ENCODE results near the gene MAST4. TPM values are rescaled to one million over a fixed set of nuclear protein-coding genes. Genes with fewer than 3 reads are reported as not detected.

Gene MAST4
- total and polyA plus RNA-seq, 2 of the 13 experiments (the other 11 are each of a cell fraction or from before 2014, with no cell fraction given), result 3.4 to 3.7 TPM

DNA sequence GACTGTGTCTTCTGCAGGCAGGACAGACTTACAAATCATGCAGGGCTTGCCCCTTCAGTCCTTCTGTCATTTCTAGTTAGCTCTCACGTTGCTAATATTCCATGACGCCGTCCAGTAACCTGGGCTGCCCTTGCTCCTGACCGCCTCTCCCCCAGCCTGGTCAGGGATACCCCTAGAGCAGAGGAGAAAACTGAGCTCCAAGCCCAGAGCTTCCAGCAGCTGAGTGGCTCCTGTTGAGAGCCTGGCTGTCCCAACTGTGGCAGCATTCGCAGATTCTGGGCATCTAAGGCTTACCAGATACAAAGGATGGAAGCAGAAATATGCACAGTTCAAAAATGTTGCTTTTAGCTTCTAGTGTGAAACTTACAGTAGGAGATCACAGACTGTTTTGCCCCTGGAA, 415.2 kb downstream of the MAST4 start:
- intact Hi-C loops (cut with micrococcal nuclease; ENCODE audit: unreplicated experiment) (no loop called here), in situ Hi-C loops (cut with HindIII; ENCODE audit: extremely low pct_ligation_motif_present, low pct_unique_long_range_greater_than_20kb) (no loop called here)
- DNase-seq (ENCODE audit: low spot score) (no peak), FAIRE-seq (no peak), ATAC-seq (peak; percentile 35)
- H3K4me1 ChIP-seq (ENCODE audit: insufficient read depth, low read length), result peaks cover 62% of the 10 kb centered on the region
- no peaks in the 10 kb centered on the region for H4K20me1 ChIP-seq (ENCODE audit: insufficient read depth, low read length)
- H3K27ac ChIP-seq (ENCODE audit: extremely low read length, insufficient read depth, low read length), result no peak overlapping the region
- BruUV-seq (replicated peaks), result no TSS peak
- ChIA-PET POLR2A (interaction anchor here (1.2 kb wide), 1 partner anchor 16 kb away, joined by 4 read pairs; no protein-coding TSS in a partner anchor), CTCF (ENCODE audit: low intra/inter-chr PET ratio, low total read pairs) (no interaction called here)
- no peak overlapping the region for H2AFZ ChIP-seq (ENCODE audit: low read length)
- H3K4me2 ChIP-seq (ENCODE audit: low read depth, low read length), result no peak overlapping the region
- no peaks in the 10 kb centered on the region for H3K9me3 ChIP-seq (ENCODE audit: low read length)
- H3K4me3 ChIP-seq (replicated peaks in 1 of 3; ENCODE audit: insufficient read depth in 1 of 3, low read depth in 2 of 3, low read length in 3 of 3), result no peak overlapping the region
- no peaks in the 10 kb centered on the region for H3K36me3 ChIP-seq (replicated peaks in 1 of 2; ENCODE audit: control insufficient read depth in 1 of 2, insufficient read depth in 2 of 2, low read length in 2 of 2)
- peaks cover 17% of the 10 kb centered on the region for H3K79me2 ChIP-seq (ENCODE audit: insufficient read depth, low read length)
- H3K27me3 ChIP-seq (ENCODE audit: control insufficient read depth in 1 of 2, insufficient read depth in 2 of 2, low read length in 2 of 2), result no peaks in the 10 kb centered on the region
- H3K9ac ChIP-seq (ENCODE audit: insufficient read depth, low read depth, low read length), result no peak overlapping the region
- 89% methylated on average over 5 of the region's 5 CpGs for WGBS (ENCODE audit: low lambda C conversion rate)
- no peak for TF ChIP-seq FOXA1 (IDR thresholded peaks at IDR 0.05)
- no peak for TF ChIP-seq FOXA1 (CRISPR knock-in tag; IDR thresholded peaks at IDR 0.05)
- TF ChIP-seq, protein P1, sequence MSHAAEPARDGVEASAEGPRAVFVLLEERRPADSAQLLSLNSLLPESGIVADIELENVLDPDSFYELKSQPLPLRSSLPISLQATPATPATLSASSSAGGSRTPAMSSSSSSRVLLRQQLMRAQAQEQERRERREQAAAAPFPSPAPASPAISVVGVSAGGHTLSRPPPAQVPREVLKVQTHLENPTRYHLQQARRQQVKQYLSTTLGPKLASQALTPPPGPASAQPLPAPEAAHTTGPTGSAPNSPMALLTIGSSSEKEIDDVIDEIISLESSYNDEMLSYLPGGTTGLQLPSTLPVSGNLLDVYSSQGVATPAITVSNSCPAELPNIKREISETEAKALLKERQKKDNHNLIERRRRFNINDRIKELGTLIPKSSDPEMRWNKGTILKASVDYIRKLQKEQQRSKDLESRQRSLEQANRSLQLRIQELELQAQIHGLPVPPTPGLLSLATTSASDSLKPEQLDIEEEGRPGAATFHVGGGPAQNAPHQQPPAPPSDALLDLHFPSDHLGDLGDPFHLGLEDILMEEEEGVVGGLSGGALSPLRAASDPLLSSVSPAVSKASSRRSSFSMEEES (CRISPR knock-in tag; IDR thresholded peaks at IDR 0.05), result no peak
- TF ChIP-seq ZNF121 (CRISPR knock-in tag; IDR thresholded peaks at IDR 0.05), result no peak
- no peak for TF ChIP-seq MTA3 (CRISPR knock-in tag; IDR thresholded peaks at IDR 0.05)
- TF ChIP-seq ZNF292 (CRISPR knock-in tag; IDR thresholded peaks at IDR 0.05; ENCODE audit: borderline replicate concordance, low read depth), result no peak
- TF ChIP-seq ZNF354B (CRISPR knock-in tag; IDR thresholded peaks at IDR 0.05), result no peak
- TF ChIP-seq HNRNPH1 (optimal IDR thresholded peaks at IDR 0.05; ENCODE audit: low read depth, low read length), result no peak
- TF ChIP-seq CAMTA2 (CRISPR knock-in tag; IDR thresholded peaks at IDR 0.05; ENCODE audit: borderline replicate concordance), result no peak
- TF ChIP-seq, protein P2, sequence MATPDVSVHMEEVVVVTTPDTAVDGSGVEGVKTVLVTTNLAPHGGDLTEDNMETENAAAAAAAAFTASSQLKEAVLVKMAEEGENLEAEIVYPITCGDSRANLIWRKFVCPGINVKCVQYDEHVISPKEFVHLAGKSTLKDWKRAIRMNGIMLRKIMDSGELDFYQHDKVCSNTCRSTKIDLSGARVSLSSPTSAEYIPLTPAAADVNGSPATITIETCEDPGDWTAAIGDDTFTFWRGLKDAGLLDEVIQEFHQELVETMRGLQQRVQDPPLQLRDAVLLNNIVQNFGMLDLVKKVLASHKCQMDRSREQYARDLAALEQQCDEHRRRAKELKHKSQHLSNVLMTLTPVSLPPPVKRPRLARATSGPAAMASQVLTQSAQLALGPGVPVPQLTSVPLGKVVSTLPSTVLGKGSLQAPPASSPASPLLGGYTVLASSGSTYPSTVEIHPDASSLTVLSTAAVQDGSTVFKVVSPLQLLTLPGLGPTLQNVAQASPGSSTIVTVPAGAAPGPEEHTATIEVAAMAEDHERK (CRISPR knock-in tag; IDR thresholded peaks at IDR 0.05; ENCODE audit: low read depth), result no peak
- no peak for TF ChIP-seq NR2F1 (CRISPR knock-in tag; IDR thresholded peaks at IDR 0.05)
- TF ChIP-seq, protein P3, sequence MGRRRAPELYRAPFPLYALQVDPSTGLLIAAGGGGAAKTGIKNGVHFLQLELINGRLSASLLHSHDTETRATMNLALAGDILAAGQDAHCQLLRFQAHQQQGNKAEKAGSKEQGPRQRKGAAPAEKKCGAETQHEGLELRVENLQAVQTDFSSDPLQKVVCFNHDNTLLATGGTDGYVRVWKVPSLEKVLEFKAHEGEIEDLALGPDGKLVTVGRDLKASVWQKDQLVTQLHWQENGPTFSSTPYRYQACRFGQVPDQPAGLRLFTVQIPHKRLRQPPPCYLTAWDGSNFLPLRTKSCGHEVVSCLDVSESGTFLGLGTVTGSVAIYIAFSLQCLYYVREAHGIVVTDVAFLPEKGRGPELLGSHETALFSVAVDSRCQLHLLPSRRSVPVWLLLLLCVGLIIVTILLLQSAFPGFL (CRISPR knock-in tag; IDR thresholded peaks at IDR 0.05), result no peak
- TF ChIP-seq, protein P4, sequence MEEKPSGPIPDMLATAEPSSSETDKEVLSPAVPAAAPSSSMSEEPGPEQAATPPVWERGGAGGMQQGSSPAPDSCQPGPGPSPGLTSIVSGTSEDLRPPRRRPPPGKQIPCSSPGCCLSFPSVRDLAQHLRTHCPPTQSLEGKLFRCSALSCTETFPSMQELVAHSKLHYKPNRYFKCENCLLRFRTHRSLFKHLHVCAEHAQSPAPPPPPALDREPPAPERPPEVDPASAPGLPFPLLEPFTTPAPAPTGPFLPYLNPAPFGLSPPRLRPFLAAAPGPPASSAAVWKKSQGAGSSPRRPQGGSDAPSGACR (CRISPR knock-in tag; IDR thresholded peaks at IDR 0.05), result no peak
- TF ChIP-seq, protein P5, sequence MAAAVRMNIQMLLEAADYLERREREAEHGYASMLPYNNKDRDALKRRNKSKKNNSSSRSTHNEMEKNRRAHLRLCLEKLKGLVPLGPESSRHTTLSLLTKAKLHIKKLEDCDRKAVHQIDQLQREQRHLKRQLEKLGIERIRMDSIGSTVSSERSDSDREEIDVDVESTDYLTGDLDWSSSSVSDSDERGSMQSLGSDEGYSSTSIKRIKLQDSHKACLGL (CRISPR knock-in tag; IDR thresholded peaks at IDR 0.05), result no peak
- TF ChIP-seq ZNF629 (CRISPR knock-in tag; conservative IDR thresholded peaks at IDR 0.05), result no peak
- TF ChIP-seq, protein P6, sequence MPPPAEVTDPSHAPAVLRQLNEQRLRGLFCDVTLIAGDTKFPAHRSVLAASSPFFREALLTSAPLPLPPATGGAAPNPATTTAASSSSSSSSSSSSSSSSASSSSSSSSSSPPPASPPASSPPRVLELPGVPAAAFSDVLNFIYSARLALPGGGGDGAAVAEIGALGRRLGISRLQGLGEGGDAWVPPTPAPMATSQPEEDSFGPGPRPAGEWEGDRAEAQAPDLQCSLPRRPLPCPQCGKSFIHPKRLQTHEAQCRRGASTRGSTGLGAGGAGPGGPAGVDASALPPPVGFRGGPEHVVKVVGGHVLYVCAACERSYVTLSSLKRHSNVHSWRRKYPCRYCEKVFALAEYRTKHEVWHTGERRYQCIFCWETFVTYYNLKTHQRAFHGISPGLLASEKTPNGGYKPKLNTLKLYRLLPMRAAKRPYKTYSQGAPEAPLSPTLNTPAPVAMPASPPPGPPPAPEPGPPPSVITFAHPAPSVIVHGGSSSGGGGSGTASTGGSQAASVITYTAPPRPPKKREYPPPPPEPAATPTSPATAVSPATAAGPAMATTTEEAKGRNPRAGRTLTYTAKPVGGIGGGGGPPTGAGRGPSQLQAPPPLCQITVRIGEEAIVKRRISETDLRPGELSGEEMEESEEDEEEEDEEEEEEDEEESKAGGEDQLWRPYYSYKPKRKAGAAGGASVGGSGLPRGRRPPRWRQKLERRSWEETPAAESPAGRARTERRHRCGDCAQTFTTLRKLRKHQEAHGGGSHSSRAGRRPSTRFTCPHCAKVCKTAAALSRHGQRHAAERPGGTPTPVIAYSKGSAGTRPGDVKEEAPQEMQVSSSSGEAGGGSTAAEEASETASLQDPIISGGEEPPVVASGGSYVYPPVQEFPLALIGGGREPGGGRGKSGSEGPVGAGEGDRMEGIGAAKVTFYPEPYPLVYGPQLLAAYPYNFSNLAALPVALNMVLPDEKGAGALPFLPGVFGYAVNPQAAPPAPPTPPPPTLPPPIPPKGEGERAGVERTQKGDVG (CRISPR knock-in tag; IDR thresholded peaks at IDR 0.05; ENCODE audit: borderline replicate concordance), result no peak
- TF ChIP-seq GABPB1 (CRISPR knock-in tag; IDR thresholded peaks at IDR 0.05), result no peak

Measured in HepG2 (cell line).